Measurements from ENCODE around the gene CXCR6. TPM values are rescaled to one million over a fixed set of nuclear protein-coding genes. Genes with fewer than 3 reads are reported as not detected.
A peak's percentile ranks its signal among the peaks of the same experiment; 100 is the strongest.

Gene CXCR6
- total RNA-seq, 4 donors from 2014 or later = 0.29 to 0.51 TPM; not detected in 2

GRCh38 chr3:45932112-45932511 lies 11.2 kb upstream of the CXCR6 start:
- H3K27me3 ChIP-seq = no peaks in the 10 kb centered on the region
- no peaks in the 10 kb centered on the region for H3K4me1 ChIP-seq
- no peak for ATAC-seq
- in situ Hi-C loops (cut with MboI; ENCODE audit: low sequenced_read_pairs in 4 of 4) (loop anchor here in 1 of 4 donors (25.0 kb wide), 1 partner anchor 430 kb away; the partner anchor contains the start of genes CCR2 and CCR5), intact Hi-C loops (cut with DNase I; ENCODE audit: low total_unique reads) (no loop called here)
- DNase-seq = no peak
- no peak overlapping the region for H3K4me3 ChIP-seq
- H3K27ac ChIP-seq = no peak overlapping the region
- TF ChIP-seq CTCF (IDR thresholded peaks at IDR 0.05 in 4 of 5, conservative IDR thresholded peaks at IDR 0.05 in 1 of 5) (no peak), POLR2A (IDR thresholded peaks at IDR 0.05) (no peak)
- H3K36me3 ChIP-seq = peaks cover 0 to 95% of the 10 kb centered on the region in 2 donors
- no peaks in the 10 kb centered on the region for H3K9me3 ChIP-seq

GRCh38 chr3:45933591-45933990 lies 9.7 kb upstream of the CXCR6 start:
- no peak overlapping the region for H3K27ac ChIP-seq
- ATAC-seq (no peak), DNase-seq (no peak)
- no peaks in the 10 kb centered on the region for H3K9me3 ChIP-seq
- in situ Hi-C loops (cut with MboI; ENCODE audit: low sequenced_read_pairs in 4 of 4) = loop anchor here in 1 of 4 donors (25.0 kb wide), 1 partner anchor 429 kb away; the partner anchor contains the start of genes CCR2 and CCR5
- H3K4me1 ChIP-seq = no peaks in the 10 kb centered on the region
- H3K4me3 ChIP-seq = no peak overlapping the region
- TF ChIP-seq POLR2A (IDR thresholded peaks at IDR 0.05) = no peak
- no peak for TF ChIP-seq CTCF (IDR thresholded peaks at IDR 0.05 in 4 of 5, conservative IDR thresholded peaks at IDR 0.05 in 1 of 5)
- H3K27me3 ChIP-seq = no peaks in the 10 kb centered on the region
- intact Hi-C loops (cut with DNase I; ENCODE audit: low total_unique reads) = no loop called here
- peaks cover 0 to 87% of the 10 kb centered on the region in 2 donors for H3K36me3 ChIP-seq

GRCh38 chr3:45936261-45936660 lies 7.0 kb upstream of the CXCR6 start:
- no peaks in the 10 kb centered on the region for H3K27me3 ChIP-seq
- H3K4me3 ChIP-seq = no peak overlapping the region
- ATAC-seq (no peak), DNase-seq (no peak)
- TF ChIP-seq CTCF (IDR thresholded peaks at IDR 0.05 in 4 of 5, conservative IDR thresholded peaks at IDR 0.05 in 1 of 5) (no peak), POLR2A (IDR thresholded peaks at IDR 0.05) (no peak)
- peaks cover 0 to 60% of the 10 kb centered on the region in 2 donors for H3K36me3 ChIP-seq
- peaks cover 12 to 23% of the 10 kb centered on the region in 2 donors for H3K4me1 ChIP-seq
- H3K9me3 ChIP-seq = no peaks in the 10 kb centered on the region
- in situ Hi-C loops (cut with MboI; ENCODE audit: low sequenced_read_pairs in 4 of 4) (loop anchor here in 1 of 4 donors (25.0 kb wide), 1 partner anchor 426 kb away; the partner anchor contains the start of genes CCR2 and CCR5), intact Hi-C loops (cut with DNase I; ENCODE audit: low total_unique reads) (no loop called here)
- no peak overlapping the region for H3K27ac ChIP-seq

- Histone ChIP-seq H3K4me1 (peaks cover 15 to 33% of the 10 kb centered on the region in 2 donors), H3K36me3 (peaks cover 0 to 49% of the 10 kb centered on the region in 2 donors), H3K27me3 (no peaks in the 10 kb centered on the region), H3K27ac (peak overlapping the region in 1 of 4 donors; percentile 21), H3K9me3 (no peaks in the 10 kb centered on the region), H3K4me3 (no peak overlapping the region)
- DNase-seq (no peak), ATAC-seq (no peak)
- in situ Hi-C loops (cut with MboI; ENCODE audit: low sequenced_read_pairs in 4 of 4) = loop anchor here in 1 of 4 donors (25.0 kb wide), 1 partner anchor 425 kb away; the partner anchor contains the start of genes CCR2 and CCR5
- intact Hi-C loops (cut with DNase I; ENCODE audit: low total_unique reads) = loop anchor here (1.0 kb wide), 1 partner anchor 142 kb away; no protein-coding TSS in a partner anchor
- TF ChIP-seq POLR2A (IDR thresholded peaks at IDR 0.05) = no peak
These were observed 5.8 kb upstream of the CXCR6 start for GRCh38 chr3:45937206-45938042.

- DNase-seq = no peak
- no peaks in the 10 kb centered on the region for H3K27me3 ChIP-seq
- H3K27ac ChIP-seq = peak overlapping the region in 1 of 4 donors; percentile 21
- H3K9me3 ChIP-seq = no peaks in the 10 kb centered on the region
- in situ Hi-C loops (cut with MboI; ENCODE audit: low sequenced_read_pairs in 4 of 4) (loop anchor here in 1 of 4 donors (25.0 kb wide), 1 partner anchor 424 kb away; the partner anchor contains the start of genes CCR2 and CCR5), intact Hi-C loops (cut with DNase I; ENCODE audit: low total_unique reads) (loop anchor here (1.0 kb wide), 1 partner anchor 141 kb away; no protein-coding TSS in a partner anchor)
- no peak for ATAC-seq
- H3K36me3 ChIP-seq = peaks cover 0 to 43% of the 10 kb centered on the region in 2 donors
- H3K4me3 ChIP-seq = no peak overlapping the region
- TF ChIP-seq POLR2A (IDR thresholded peaks at IDR 0.05) (no peak), CTCF (IDR thresholded peaks at IDR 0.05 in 4 of 5, conservative IDR thresholded peaks at IDR 0.05 in 1 of 5) (no peak)
- peaks cover 15 to 33% of the 10 kb centered on the region in 2 donors for H3K4me1 ChIP-seq
These were observed 5.2 kb upstream of the CXCR6 start for GRCh38 chr3:45938043-45938435.

Measured in gastrocnemius medialis (tissue), 4 donors.